ENCODE data around the gene GTF3C1. TPM values are rescaled to one million over a fixed set of nuclear protein-coding genes. Genes with fewer than 3 reads are reported as not detected.

Gene GTF3C1
- total and polyA plus RNA-seq, 2 of the 13 experiments (the other 11 are each of a cell fraction or from before 2014, with no cell fraction given) = 29.2 to 72.7 TPM

GRCh38 chr16:27547851-27548250 lies 1.9 kb downstream of the GTF3C1 start (continued):
- no peak for TF ChIP-seq JARID2 (CRISPR knock-in tag; IDR thresholded peaks at IDR 0.05; ENCODE audit: insufficient replicate concordance)

- no peak for TF ChIP-seq GLI4 (CRISPR knock-in tag; IDR thresholded peaks at IDR 0.05; ENCODE audit: borderline replicate concordance)
- TF ChIP-seq ETS1 (CRISPR knock-in tag; IDR thresholded peaks at IDR 0.05) = no peak
- TF ChIP-seq ZNF7 (CRISPR knock-in tag; IDR thresholded peaks at IDR 0.05) = no peak
- no peak for TF ChIP-seq HNF4G (IDR thresholded peaks at IDR 0.05; ENCODE audit: borderline replicate concordance, low read depth, low read length)
- no peak for TF ChIP-seq HNF4G (CRISPR knock-in tag; IDR thresholded peaks at IDR 0.05; ENCODE audit: borderline replicate concordance, low read depth)
- TF ChIP-seq AFF4 (CRISPR knock-in tag; IDR thresholded peaks at IDR 0.05) = no peak
- TF ChIP-seq ZNF784 (CRISPR knock-in tag; IDR thresholded peaks at IDR 0.05; ENCODE audit: borderline replicate concordance) = no peak
- no peak for TF ChIP-seq NBN (conservative IDR thresholded peaks at IDR 0.05)
- FAIRE-seq = no peak
- WGBS (ENCODE audit: low lambda C conversion rate) = 91% methylated on average over 4 of the region's 4 CpGs
- no peak for ATAC-seq
- Histone ChIP-seq H3K79me2 (ENCODE audit: insufficient read depth, low read length) (peaks cover 36% of the 10 kb centered on the region), H3K9ac (ENCODE audit: insufficient read depth, low read depth, low read length) (no peak overlapping the region), H3K4me2 (ENCODE audit: low read depth, low read length) (peak overlapping the region; percentile 14; the same call in 1 of the 2 replicates), H3K4me3 (replicated peaks in 1 of 3; ENCODE audit: insufficient read depth in 1 of 3, low read depth in 2 of 3, low read length in 3 of 3) (no peak overlapping the region), H2AFZ (ENCODE audit: low read length) (no peak overlapping the region), H3K4me1 (ENCODE audit: insufficient read depth, low read length) (peaks cover 34% of the 10 kb centered on the region), H3K9me3 (ENCODE audit: low read length) (no peaks in the 10 kb centered on the region), H3K27ac (ENCODE audit: extremely low read length, insufficient read depth, low read length) (no peak overlapping the region), H3K27me3 (ENCODE audit: control insufficient read depth in 1 of 2, insufficient read depth in 2 of 2, low read length in 2 of 2) (no peaks in the 10 kb centered on the region; a peak in 1 of 5 replicates), H4K20me1 (ENCODE audit: insufficient read depth, low read length) (peaks cover 13% of the 10 kb centered on the region), H3K36me3 (replicated peaks in 1 of 2; ENCODE audit: control insufficient read depth in 1 of 2, insufficient read depth in 2 of 2, low read length in 2 of 2) (peaks cover 26 to 39% of the 10 kb centered on the region in 2 experiments)
- CTCF ChIA-PET (ENCODE audit: low intra/inter-chr PET ratio, low total read pairs) = no interaction called here
- in situ Hi-C loops (cut with HindIII; ENCODE audit: extremely low pct_ligation_motif_present, low pct_unique_long_range_greater_than_20kb) (no loop called here), intact Hi-C loops (cut with micrococcal nuclease; ENCODE audit: unreplicated experiment) (no loop called here)
- no peak for DNase-seq (ENCODE audit: low spot score)
- BruUV-seq (replicated peaks) = no TSS peak
- POLR2A ChIA-PET = no interaction called here
Measured at GRCh38 chr16:27547134-27547533, 2.6 kb downstream of the GTF3C1 start.

All from HepG2 (cell line).